Calu3 (cell line): ENCODE results near the gene PRPS1. TPM values are rescaled to one million over a fixed set of nuclear protein-coding genes. Genes with fewer than 3 reads are reported as not detected.

ENCODE experiments used
- Bru-seq: library from RNA; stranded (reverse); fragments of 400-500 nt; gene quantifications from one replicate; lab custom pipeline; 2021; lab: Mats Ljungman, UMichigan
- BruChase-seq, 2 experiments: library from RNA; stranded (reverse); fragments of 400-500 nt; gene quantifications; one replicate each; lab custom pipeline; 2021; lab: Mats Ljungman, UMichigan
- BruUV-seq: library from RNA; stranded (reverse); fragments of 400-500 nt; replicated peaks from 2 replicates; lab custom pipeline; 2021; lab: Mats Ljungman, UMichigan
- CTCF ChIA-PET: fragments of 300-600 bp; sonication (Branson Sonifier 250); formaldehyde crosslinking; loops from one replicate; lab custom pipeline; 2022; ENCODE audit warnings: antibody characterized with exemption; lab: Charles Lee
- DNase-seq: peaks from one replicate; pipeline ENCODE4 v3.0.0; 2022
- H3K27ac Mint-ChIP-seq: one replicate; pipeline ENCODE4 v1.8.0; 2022; ENCODE audit warnings: mixed read lengths; ENCODE audit not compliant: unreplicated experiment
- H3K27me3 Mint-ChIP-seq: one replicate; pipeline ENCODE4 v1.8.0; 2022; ENCODE audit warnings: mixed read lengths; ENCODE audit not compliant: unreplicated experiment
- H3K36me3 Mint-ChIP-seq: one replicate; pipeline ENCODE4 v1.8.0; 2022; ENCODE audit warnings: mild to moderate bottlenecking, moderate library complexity, mixed read lengths; ENCODE audit not compliant: insufficient read depth, unreplicated experiment
- H3K4me1 Mint-ChIP-seq: one replicate; pipeline ENCODE4 v1.8.0; 2022; ENCODE audit warnings: mild to moderate bottlenecking, low read depth, mixed read lengths; ENCODE audit not compliant: unreplicated experiment
- H3K4me3 Mint-ChIP-seq: one replicate; pipeline ENCODE4 v1.8.0; 2022; ENCODE audit warnings: mild to moderate bottlenecking, low read depth, moderate library complexity, mixed read lengths; ENCODE audit not compliant: unreplicated experiment
- H3K9me3 Mint-ChIP-seq: one replicate; pipeline ENCODE4 v1.8.0; 2022; ENCODE audit warnings: low read depth, mixed read lengths; ENCODE audit not compliant: unreplicated experiment
- intact Hi-C: fragments of 100-400 bp; cut with micrococcal nuclease; formaldehyde crosslinking; loops from one replicate; pipeline ENCODE4 v1.10.0; 2022; ENCODE audit not compliant: unreplicated experiment
- long read RNA-seq: library from polyadenylated mRNA; stranded (forward); transcript quantifications from one replicate; pipeline ENCODE4 v2.0.0, GENCODE V29; 2022
- total RNA-seq: library from RNA; stranded (reverse); gene quantifications from 2 replicates; pipeline ENCODE4 v1.2.3, GENCODE V29; 2022
- TF ChIP-seq, protein P1 (sequence below): fragments of 200-600 bp; IDR thresholded peaks from one replicate; pipeline ENCODE4 v1.8.0; 2022; ENCODE audit warnings: antibody characterized with exemption; ENCODE audit not compliant: unreplicated experiment

Gene PRPS1
- total RNA-seq: 62.5 and 72.5 TPM in 2 replicates
- Bru-seq, nascent RNA: percentile 74 among the genes with signal in this experiment
- percentile 87 among the genes with signal in this experiment for BruChase-seq, experiment 1, labeled RNA remaining after a 6-hour chase
- BruChase-seq, experiment 2, labeled RNA remaining after a 2-hour chase: percentile 74 among the genes with signal in this experiment
- long read RNA-seq, transcript PRPS1-204 (7 exons, 2,152 nt): major isoform, 31 of 41 reads
- long read RNA-seq, partial matches to known transcripts: 2 of 41 reads
- long read RNA-seq, other reads (novel, unspliced or antisense): 8 of 41 reads

DNA sequence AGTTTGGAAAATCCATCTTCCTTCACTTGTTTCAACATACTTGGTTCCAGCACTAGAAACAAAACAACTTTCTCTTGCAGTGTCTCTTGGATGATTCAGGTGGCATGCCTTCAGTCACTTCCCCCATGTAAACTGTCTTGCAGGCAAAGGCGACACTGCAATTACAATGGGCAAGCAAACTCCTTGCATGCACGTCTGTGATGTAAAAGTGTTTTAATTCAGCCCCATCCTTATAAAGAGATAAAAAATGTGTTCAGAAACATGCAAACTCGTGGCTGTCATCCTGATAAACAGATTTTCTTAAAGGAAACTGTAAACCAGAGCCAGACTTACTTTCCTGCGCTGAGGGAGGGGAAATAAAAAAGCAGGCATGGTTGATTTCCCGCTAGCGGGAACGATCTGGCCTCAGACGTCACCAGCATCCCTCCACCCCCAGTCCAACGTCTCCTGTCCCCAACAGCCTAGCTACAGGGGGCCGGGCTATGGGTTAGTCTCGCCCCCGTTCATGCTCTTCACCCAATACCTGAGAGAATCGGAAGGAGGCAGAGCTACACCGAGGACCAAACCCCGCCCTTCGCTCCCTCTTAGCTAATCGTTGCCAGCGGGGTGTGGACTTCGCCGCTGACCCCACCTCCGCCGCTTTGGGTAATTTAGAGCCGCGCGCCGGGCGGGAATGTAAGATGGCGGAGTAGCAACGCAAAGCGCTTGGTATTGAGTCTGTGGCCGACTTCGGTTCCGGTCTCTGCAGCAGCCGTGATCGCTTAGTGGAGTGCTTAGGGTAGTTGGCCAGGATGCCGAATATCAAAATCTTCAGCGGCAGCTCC, at the start of gene PRPS1:
TSS of gene PRPS1 (plus strand) at position 673 of the 824 bp plus-strand sequence. CDS start at position 792, 119 bp downstream.
- DNase-seq: peak; percentile 90
- Mint-ChIP-seq H3K9me3 (no peaks in the 10 kb centered on the region), H3K27ac (peak within 1 kb of the TSS; percentile 78), H3K36me3 (peaks cover 20% of the 10 kb centered on the region), H3K4me1 (peaks cover 10% of the 10 kb centered on the region), H3K4me3 (peak within 1 kb of the TSS; percentile 86), H3K27me3 (no peaks in the 10 kb centered on the region)
- no TSS peak for BruUV-seq
- CTCF ChIA-PET: interaction anchor here (0.6 to 1.5 kb wide), 8 partner anchors 12 to 629 kb away, joined by 3 to 10 read pairs (median 4); partner anchors contain the start of gene NCBP2L
- intact Hi-C loops: loop anchor here (2.0 to 10.0 kb wide), 2 partner anchors 85 to 603 kb away; no protein-coding TSS in a partner anchor
- TF ChIP-seq, protein P1, sequence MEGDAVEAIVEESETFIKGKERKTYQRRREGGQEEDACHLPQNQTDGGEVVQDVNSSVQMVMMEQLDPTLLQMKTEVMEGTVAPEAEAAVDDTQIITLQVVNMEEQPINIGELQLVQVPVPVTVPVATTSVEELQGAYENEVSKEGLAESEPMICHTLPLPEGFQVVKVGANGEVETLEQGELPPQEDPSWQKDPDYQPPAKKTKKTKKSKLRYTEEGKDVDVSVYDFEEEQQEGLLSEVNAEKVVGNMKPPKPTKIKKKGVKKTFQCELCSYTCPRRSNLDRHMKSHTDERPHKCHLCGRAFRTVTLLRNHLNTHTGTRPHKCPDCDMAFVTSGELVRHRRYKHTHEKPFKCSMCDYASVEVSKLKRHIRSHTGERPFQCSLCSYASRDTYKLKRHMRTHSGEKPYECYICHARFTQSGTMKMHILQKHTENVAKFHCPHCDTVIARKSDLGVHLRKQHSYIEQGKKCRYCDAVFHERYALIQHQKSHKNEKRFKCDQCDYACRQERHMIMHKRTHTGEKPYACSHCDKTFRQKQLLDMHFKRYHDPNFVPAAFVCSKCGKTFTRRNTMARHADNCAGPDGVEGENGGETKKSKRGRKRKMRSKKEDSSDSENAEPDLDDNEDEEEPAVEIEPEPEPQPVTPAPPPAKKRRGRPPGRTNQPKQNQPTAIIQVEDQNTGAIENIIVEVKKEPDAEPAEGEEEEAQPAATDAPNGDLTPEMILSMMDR: no peak

DNA sequence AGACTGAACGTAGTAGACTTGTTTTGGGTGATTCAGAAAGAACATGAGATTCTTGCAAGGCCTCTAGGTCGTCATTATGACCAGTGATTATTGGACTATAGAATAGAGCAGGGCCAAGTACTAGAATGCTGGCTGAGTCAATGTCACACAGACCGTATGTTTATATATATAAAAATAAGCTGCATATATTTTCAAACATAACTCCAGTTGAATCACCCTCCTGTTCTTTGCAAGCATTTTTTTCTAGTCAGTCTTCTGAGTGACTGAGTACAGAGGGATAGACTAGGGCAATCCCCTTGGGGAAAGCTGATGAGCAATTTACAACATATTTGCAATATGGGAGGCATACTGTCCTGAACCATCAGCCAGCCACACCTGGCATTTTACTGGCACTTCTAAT, 48.4 kb upstream of the PRPS1 start:
- no peak for DNase-seq
- no TSS peak for BruUV-seq
- Mint-ChIP-seq H3K4me3 (no peak overlapping the region), H3K9me3 (no peaks in the 10 kb centered on the region), H3K27ac (no peak overlapping the region), H3K4me1 (peaks cover 2% of the 10 kb centered on the region), H3K27me3 (no peaks in the 10 kb centered on the region), H3K36me3 (no peaks in the 10 kb centered on the region)
- TF ChIP-seq, protein P1: no peak
- CTCF ChIA-PET: no interaction called here
- intact Hi-C loops: no loop called here

DNA sequence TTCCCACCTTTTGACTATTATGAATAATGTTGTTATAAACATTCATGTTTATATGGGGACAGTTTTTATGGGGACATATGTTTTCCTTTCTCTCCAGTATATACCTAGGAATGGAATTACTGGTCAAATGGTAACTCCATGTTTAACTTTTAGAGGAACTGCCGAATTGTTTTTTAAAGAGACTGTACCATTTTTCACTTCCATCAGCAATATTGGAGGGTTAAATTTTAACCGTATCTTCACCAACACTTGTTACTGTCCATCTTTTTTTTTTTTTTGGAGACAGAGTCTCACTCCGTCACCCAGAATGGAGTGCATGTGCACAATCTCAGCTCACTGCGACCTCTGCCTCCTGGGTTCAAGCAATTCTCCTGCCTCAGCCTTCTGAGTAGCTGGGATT, 46.4 kb upstream of the PRPS1 start:
- Mint-ChIP-seq H3K9me3 (peaks cover 4% of the 10 kb centered on the region), H3K4me3 (no peak overlapping the region), H3K27ac (no peak overlapping the region), H3K36me3 (no peaks in the 10 kb centered on the region), H3K4me1 (no peaks in the 10 kb centered on the region), H3K27me3 (no peaks in the 10 kb centered on the region)
- DNase-seq: no peak
- CTCF ChIA-PET: interaction anchor here (0.7 kb wide), 1 partner anchor 934 kb away, joined by 3 read pairs; no protein-coding TSS in a partner anchor
- TF ChIP-seq, protein P1: no peak
- intact Hi-C loops: no loop called here
- BruUV-seq: no TSS peak

- H3K27me3 Mint-ChIP-seq: no peaks in the 10 kb centered on the region
- no peak overlapping the region for H3K27ac Mint-ChIP-seq
- H3K4me3 Mint-ChIP-seq: no peak overlapping the region
- no TSS peak for BruUV-seq
- CTCF ChIA-PET: no interaction called here
- intact Hi-C loops: no loop called here
- TF ChIP-seq, protein P1: no peak
- no peaks in the 10 kb centered on the region for H3K36me3 Mint-ChIP-seq
- H3K9me3 Mint-ChIP-seq: peaks cover 4% of the 10 kb centered on the region
- H3K4me1 Mint-ChIP-seq: no peaks in the 10 kb centered on the region
- DNase-seq: no peak
These were observed 39.1 kb upstream of the PRPS1 start for GRCh38 chrX:107589243-107589642.
